Bronchial epithelial cell (primary cell): ENCODE measurements around the gene ZNF718. TPM values are rescaled to one million over a fixed set of nuclear protein-coding genes. Genes with fewer than 3 reads are reported as not detected.
A peak's percentile ranks its signal among the peaks of the same experiment; 100 is the strongest.
"Not testable (repeated sequence)": the region's sequence is repeated elsewhere in the genome, so short reads cannot be mapped to it uniquely, and the experiment has no call there.

ENCODE experiments used
- DNase-seq: peaks from one replicate; pipeline ENCODE4 v3.0.0-alpha.2; 2010; ENCODE audit warnings: low read depth
- FAIRE-seq: peaks from 2 replicates; lab custom pipeline; 2011; peaks lifted over from hg19 to GRCh38; lab: Jason Lieb, UNC
- H3K27me3 ChIP-seq: 2 replicates; pipeline ENCODE4 v1.5.1; 2011; ENCODE audit warnings: low read length; ENCODE audit not compliant: control insufficient read depth, insufficient read depth
- H3K36me3 ChIP-seq: 2 replicates; pipeline ENCODE4 v1.5.1; 2011; ENCODE audit warnings: low read length; ENCODE audit not compliant: control insufficient read depth, insufficient read depth
- H3K4me3 ChIP-seq: 2 replicates; pipeline ENCODE4 v1.5.1; 2011; ENCODE audit warnings: mild to moderate bottlenecking, low read depth, low read length, control low read depth
- CTCF ChIP-seq: IDR thresholded peaks from 2 replicates; pipeline ENCODE4 v1.5.1; 2011; ENCODE audit warnings: mild to moderate bottlenecking, moderate library complexity, low read length, control low read depth, inconsistent platforms; ENCODE audit not compliant: insufficient read depth, severe bottlenecking
- total RNA-seq: library from RNA; depleted of rRNA; stranded (reverse); fragments of >200 nt; gene quantifications from 2 replicates; pipeline ENCODE4 v1.2.1, GENCODE V29; 2014

ZNF718 gene
- total RNA-seq, 1 donor from 2014 or later = 5.5 TPM

- no peak overlapping the region for H3K4me3 ChIP-seq
- peak; percentile 90 for FAIRE-seq
- TF ChIP-seq CTCF = no peak
- no peaks in the 10 kb centered on the region for H3K27me3 ChIP-seq
- no peaks in the 10 kb centered on the region for H3K36me3 ChIP-seq
- no peak for DNase-seq
Measured at GRCh38 chr4:173666-174314, 49.5 kb downstream of the ZNF718 start.

GRCh38 chr4:175986-176385 is 51.7 kb downstream of the ZNF718 start:
- no peaks in the 10 kb centered on the region for H3K27me3 ChIP-seq
- H3K36me3 ChIP-seq = no peaks in the 10 kb centered on the region
- H3K4me3 ChIP-seq = no peak overlapping the region
- FAIRE-seq (no peak), DNase-seq (no peak)
- TF ChIP-seq CTCF = no peak

GRCh38 chr4:176995-177394 is 52.7 kb downstream of the ZNF718 start:
- FAIRE-seq (no peak), DNase-seq (no peak)
- H3K4me3 ChIP-seq = no peak overlapping the region
- no peaks in the 10 kb centered on the region for H3K36me3 ChIP-seq
- no peaks in the 10 kb centered on the region for H3K27me3 ChIP-seq
- no peak for TF ChIP-seq CTCF

GRCh38 chr4:182225-182624 is 57.9 kb downstream of the ZNF718 start:
- not testable (repeated sequence) for DNase-seq, H3K4me3 ChIP-seq, H3K27me3 ChIP-seq, H3K36me3 ChIP-seq, FAIRE-seq

GRCh38 chr4:188091-188490 is 63.8 kb downstream of the ZNF718 start:
- no peak for TF ChIP-seq CTCF

GRCh38 chr4:195159-195558 is 70.9 kb downstream of the ZNF718 start:
- DNase-seq = peak; percentile 9
- not testable (repeated sequence) for H3K27me3 ChIP-seq, H3K36me3 ChIP-seq, H3K4me3 ChIP-seq, FAIRE-seq

More at GRCh38 chr4:188091-188490, 63.8 kb downstream of the ZNF718 start:
- DNase-seq = no peak
- no peak overlapping the region for H3K4me3 ChIP-seq
- FAIRE-seq = no peak
- H3K36me3 ChIP-seq = no peaks in the 10 kb centered on the region
- H3K27me3 ChIP-seq = no peaks in the 10 kb centered on the region

GRCh38 chr4:200936-201335 is 76.6 kb downstream of the ZNF718 start:
- Histone ChIP-seq H3K27me3 (no peaks in the 10 kb centered on the region), H3K36me3 (no peaks in the 10 kb centered on the region), H3K4me3 (no peak overlapping the region)
- TF ChIP-seq CTCF = no peak
- DNase-seq = no peak
- FAIRE-seq = no peak

- not testable (repeated sequence) for H3K4me3 ChIP-seq, DNase-seq, FAIRE-seq, H3K36me3 ChIP-seq, H3K27me3 ChIP-seq
Measured at GRCh38 chr4:202822-203221, 78.5 kb downstream of the ZNF718 start.
